Activated naive CD8-positive, alpha-beta T cell treated with anti-CD3 and anti-CD28 coated beads for 36 hours (primary cell): ENCODE results near the gene APOBEC3B. TPM values are rescaled to one million over a fixed set of nuclear protein-coding genes. Genes with fewer than 3 reads are reported as not detected.
A peak's percentile ranks its signal among the peaks of the same experiment; 100 is the strongest.
"Not testable (repeated sequence)": the region's sequence is repeated elsewhere in the genome, so short reads cannot be mapped to it uniquely, and the experiment has no call there.

Source experiments
- DNase-seq: peaks from one replicate; pipeline ENCODE4 v3.0.0; 2021
- H3K27ac Mint-ChIP-seq: one replicate; pipeline ENCODE4 v1.8.0; 2022; ENCODE audit warnings: mild to moderate bottlenecking, moderate library complexity, mixed read lengths
- H3K27me3 Mint-ChIP-seq: one replicate; pipeline ENCODE4 v1.8.0; 2022; ENCODE audit warnings: mild to moderate bottlenecking, mixed read lengths
- H3K36me3 Mint-ChIP-seq: one replicate; pipeline ENCODE4 v1.8.0; 2021; ENCODE audit warnings: mild to moderate bottlenecking, mixed read lengths
- H3K4me1 Mint-ChIP-seq: one replicate; pipeline ENCODE4 v1.8.0; 2021; ENCODE audit warnings: mixed read lengths
- H3K4me3 Mint-ChIP-seq: one replicate; pipeline ENCODE4 v1.8.0; 2022; ENCODE audit warnings: mild to moderate bottlenecking, moderate library complexity, mixed read lengths
- H3K9me3 Mint-ChIP-seq: one replicate; pipeline ENCODE4 v1.8.0; 2022; ENCODE audit warnings: mixed read lengths
- total RNA-seq, 2 experiments: library from RNA; stranded (reverse); gene quantifications; one replicate each; pipeline ENCODE4 v1.2.3, GENCODE V29; 2021

Gene APOBEC3B
- total RNA-seq, result 1 to 10 TPM; 3.4 TPM

DNA sequence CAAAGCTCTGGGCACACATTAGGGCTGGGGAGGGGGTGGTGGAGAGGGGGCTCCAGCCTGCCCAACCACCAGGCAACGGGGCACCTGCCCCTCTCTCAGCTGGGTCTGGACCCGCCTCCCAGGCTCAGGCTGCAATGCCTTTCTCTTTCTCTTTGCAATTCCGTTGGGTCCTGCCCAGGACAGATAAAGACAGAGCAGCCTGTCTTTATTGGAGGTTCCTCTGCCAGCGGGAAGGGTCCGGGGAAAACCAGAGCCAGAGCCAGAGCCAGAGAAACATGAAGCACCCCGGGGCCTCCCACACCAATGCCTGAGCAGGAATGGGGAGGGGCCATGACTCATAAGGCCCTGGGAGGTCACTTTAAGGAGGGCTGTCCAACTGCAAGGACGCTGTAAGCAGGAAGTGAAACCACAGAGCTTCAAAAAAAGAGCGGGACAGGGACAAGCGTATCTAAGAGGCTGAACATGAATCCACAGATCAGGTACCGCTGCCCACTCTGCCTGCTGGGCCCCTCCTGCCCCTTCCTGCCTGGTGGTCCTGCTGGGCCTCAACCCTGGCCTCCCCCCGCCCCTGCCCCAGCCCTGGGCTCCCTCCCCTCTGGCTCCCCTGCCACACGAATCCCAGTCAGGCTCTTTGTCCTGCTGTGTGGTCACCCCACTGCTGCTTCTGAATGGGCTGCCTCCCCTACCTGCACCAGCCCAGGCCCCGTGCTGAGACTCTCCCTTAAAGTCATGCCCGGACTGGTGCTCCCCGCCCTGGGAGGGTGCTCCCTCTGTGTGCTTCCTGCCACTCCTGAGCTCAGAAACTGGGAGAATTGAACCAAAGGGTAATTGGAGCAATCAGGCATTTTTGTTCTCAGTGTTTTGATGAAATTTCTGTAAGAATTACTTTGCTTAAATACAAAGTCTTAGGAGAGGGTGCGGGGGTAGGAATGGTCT lies at the start of gene APOBEC3B:
Gene APOBEC3B (plus strand): TSS at position 356 of the 936 bp plus-strand sequence. CDS start 107 bp downstream, at position 463.
- peak; percentile 78 for DNase-seq
- Mint-ChIP-seq H3K4me1 (peaks cover 41% of the 10 kb centered on the region), H3K27ac (peak within 1 kb of the TSS; percentile 84), H3K9me3 (peaks cover 17% of the 10 kb centered on the region), H3K4me3 (peak within 1 kb of the TSS; percentile 62), H3K27me3 (peaks cover 8% of the 10 kb centered on the region), H3K36me3 (peaks cover 10% of the 10 kb centered on the region)

DNA sequence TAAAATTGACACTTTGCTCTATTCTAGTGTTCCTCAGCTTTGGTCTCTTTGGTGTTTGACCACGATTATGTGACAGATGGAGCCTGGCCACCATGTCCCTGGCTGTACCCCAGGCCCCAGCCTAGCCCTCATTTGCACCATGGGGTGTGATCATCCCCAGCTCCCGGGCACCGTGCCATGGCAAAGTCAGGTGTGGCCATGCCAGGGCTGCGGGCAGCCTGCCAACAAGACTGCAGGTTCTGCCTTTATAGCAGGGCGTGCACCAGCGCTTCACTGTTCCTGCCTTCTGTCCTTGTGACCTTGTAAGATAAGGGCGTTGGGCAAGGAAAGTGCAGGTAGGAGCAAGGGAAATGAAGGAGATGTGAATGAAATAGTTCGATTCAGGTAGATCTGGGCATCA lies 47.1 kb upstream of the APOBEC3B start:
- peaks cover 50% of the 10 kb centered on the region for H3K27me3 Mint-ChIP-seq
- no peaks in the 10 kb centered on the region for H3K4me1 Mint-ChIP-seq
- DNase-seq, result no peak
- no peak overlapping the region for H3K4me3 Mint-ChIP-seq
- no peaks in the 10 kb centered on the region for H3K36me3 Mint-ChIP-seq
- no peak overlapping the region for H3K27ac Mint-ChIP-seq
- H3K9me3 Mint-ChIP-seq, result peaks cover 2% of the 10 kb centered on the region

DNA sequence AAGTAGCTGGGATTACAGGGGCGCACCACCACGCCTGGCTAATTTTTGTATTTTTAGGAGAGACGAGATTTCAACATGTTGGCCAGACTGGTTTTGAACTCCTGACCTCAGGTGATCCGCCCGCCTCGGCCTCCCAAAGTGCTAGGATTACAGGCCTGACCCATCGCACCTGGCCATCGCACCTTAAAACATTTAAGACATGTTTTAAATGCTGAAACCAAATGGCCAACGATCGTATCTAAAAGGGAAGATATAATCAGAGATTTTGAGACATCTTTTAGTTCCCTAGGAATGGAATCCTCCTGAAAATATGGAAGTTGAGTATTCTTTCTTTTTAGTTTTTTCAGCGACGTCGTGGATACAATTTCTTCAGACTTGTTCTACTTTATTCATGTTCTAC lies 46.5 kb upstream of the APOBEC3B start:
- Mint-ChIP-seq H3K27me3 (peaks cover 45% of the 10 kb centered on the region), H3K4me3 (no peak overlapping the region), H3K4me1 (peaks cover 2% of the 10 kb centered on the region), H3K36me3 (no peaks in the 10 kb centered on the region), H3K9me3 (peaks cover 2% of the 10 kb centered on the region), H3K27ac (no peak overlapping the region)
- DNase-seq, result no peak

DNA sequence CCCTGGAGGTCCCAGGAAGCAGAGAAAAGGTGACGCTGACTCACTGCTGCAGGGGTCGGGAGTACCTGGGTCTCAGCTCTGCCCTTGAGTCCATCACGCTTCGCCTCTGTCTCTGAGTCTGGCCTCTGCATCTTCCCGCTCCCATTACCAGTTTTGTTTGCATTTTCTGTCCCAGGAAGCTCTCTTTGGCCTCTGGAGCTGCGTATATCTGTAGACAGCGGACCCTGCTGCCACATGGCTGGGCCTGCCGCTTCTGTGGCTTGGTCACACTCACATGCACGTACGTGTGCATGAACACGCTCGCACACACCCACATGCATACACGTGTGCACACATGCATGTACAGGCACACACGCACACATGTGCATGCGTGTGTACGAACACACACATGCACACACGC lies 45.6 kb upstream of the APOBEC3B start:
- H3K9me3 Mint-ChIP-seq, result peaks cover 2% of the 10 kb centered on the region
- H3K4me3 Mint-ChIP-seq, result no peak overlapping the region
- H3K27me3 Mint-ChIP-seq, result peaks cover 47% of the 10 kb centered on the region
- DNase-seq, result no peak
- H3K4me1 Mint-ChIP-seq, result peaks cover 12% of the 10 kb centered on the region
- no peaks in the 10 kb centered on the region for H3K36me3 Mint-ChIP-seq
- H3K27ac Mint-ChIP-seq, result no peak overlapping the region

DNA sequence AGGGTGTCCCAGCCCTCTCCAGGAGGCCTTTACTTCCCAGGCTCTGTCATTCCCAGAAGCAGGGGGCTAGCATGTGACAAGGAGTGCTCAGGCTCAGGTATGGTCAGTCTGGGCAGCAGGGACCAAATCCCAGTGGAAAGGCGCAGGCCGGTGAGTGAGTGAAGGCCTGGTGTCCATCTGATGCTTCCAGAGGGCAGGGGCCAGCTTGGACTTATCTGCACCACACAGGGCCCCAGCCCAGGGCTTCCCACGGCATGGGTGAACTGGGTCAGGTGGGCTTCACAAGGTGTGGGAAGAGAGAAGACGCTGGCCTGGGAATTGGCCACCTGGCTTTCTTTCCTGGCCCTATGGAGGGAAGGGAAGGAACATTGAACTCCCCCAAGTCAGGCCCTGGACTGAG lies 45.1 kb upstream of the APOBEC3B start:
- H3K27me3 Mint-ChIP-seq, result peaks cover 47% of the 10 kb centered on the region
- peaks cover 2% of the 10 kb centered on the region for H3K9me3 Mint-ChIP-seq
- H3K4me3 Mint-ChIP-seq, result no peak overlapping the region
- DNase-seq, result no peak
- no peak overlapping the region for H3K27ac Mint-ChIP-seq
- H3K36me3 Mint-ChIP-seq, result no peaks in the 10 kb centered on the region
- H3K4me1 Mint-ChIP-seq, result peaks cover 16% of the 10 kb centered on the region

DNA sequence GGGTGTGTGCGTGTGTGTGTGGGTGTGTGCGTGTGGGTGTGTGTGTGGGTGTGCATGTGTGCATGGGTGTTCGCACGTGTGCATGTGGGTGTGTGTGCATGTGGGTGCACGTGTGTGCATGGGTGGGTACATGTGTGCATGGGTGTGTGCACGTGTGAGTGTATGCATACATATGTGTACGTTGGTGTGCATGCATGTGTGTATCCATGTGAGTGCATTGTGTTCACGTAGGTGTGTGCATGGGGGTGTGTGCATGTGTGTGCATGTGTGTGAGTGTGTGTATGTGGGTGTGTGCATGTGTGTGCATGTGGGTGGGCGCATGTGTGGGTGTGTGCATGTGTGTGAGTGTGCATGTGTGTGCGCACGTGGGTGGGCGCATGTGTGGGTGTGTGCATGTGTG lies 44.6 kb upstream of the APOBEC3B start:
- peaks cover 21% of the 10 kb centered on the region for H3K4me1 Mint-ChIP-seq
- no peak overlapping the region for H3K27ac Mint-ChIP-seq
- H3K27me3 Mint-ChIP-seq, result peaks cover 42% of the 10 kb centered on the region
- no peaks in the 10 kb centered on the region for H3K36me3 Mint-ChIP-seq
- no peak for DNase-seq
- H3K9me3 Mint-ChIP-seq, result no peaks in the 10 kb centered on the region
- H3K4me3 Mint-ChIP-seq, result no peak overlapping the region

DNA sequence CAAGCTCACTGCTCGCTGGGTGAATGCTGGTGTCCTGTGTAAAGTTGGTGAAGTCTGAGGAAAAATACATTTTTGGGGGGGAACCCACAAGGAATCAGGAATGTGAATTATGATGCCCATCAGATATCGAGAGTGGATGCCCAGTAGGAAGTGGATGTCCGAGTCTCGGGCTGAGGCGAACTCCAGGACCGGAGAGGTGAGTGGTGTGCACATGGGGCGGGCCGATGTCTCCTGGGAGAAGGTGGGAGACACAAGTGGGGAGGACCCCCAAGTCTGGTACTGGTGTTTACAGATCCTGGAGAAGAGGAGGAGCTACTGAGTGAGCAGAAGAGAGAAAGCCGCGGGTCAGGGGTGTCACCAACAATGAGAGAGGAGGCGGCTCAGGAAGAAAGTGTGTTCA lies 43.9 kb upstream of the APOBEC3B start:
- Mint-ChIP-seq H3K36me3 (no peaks in the 10 kb centered on the region), H3K27ac (no peak overlapping the region), H3K4me3 (no peak overlapping the region), H3K27me3 (peaks cover 42% of the 10 kb centered on the region), H3K4me1 (peaks cover 27% of the 10 kb centered on the region), H3K9me3 (no peaks in the 10 kb centered on the region)
- no peak for DNase-seq

DNA sequence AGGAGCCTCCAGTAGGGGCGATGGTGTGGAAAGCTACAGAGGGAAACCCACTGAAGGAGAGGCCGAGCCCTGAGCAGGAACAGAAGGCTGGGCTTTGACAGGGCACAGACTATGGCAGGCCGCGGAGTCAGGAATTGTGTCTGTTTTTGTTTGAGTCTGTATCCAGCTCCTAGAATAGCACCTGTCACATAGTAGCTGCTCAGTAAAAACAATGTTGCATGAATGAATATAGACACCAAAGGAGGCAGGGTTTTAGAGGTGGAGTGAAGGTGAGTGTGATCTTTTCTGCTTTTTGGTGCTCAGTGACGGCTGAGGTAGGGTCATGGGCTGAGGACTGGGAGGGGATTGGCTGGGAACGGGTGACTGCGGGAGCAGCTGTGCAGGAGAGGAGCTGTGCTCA lies 43.2 kb upstream of the APOBEC3B start:
- Mint-ChIP-seq H3K4me3 (no peak overlapping the region), H3K4me1 (peaks cover 32% of the 10 kb centered on the region), H3K27ac (no peak overlapping the region), H3K9me3 (no peaks in the 10 kb centered on the region), H3K27me3 (peaks cover 48% of the 10 kb centered on the region), H3K36me3 (no peaks in the 10 kb centered on the region)
- no peak for DNase-seq

DNA sequence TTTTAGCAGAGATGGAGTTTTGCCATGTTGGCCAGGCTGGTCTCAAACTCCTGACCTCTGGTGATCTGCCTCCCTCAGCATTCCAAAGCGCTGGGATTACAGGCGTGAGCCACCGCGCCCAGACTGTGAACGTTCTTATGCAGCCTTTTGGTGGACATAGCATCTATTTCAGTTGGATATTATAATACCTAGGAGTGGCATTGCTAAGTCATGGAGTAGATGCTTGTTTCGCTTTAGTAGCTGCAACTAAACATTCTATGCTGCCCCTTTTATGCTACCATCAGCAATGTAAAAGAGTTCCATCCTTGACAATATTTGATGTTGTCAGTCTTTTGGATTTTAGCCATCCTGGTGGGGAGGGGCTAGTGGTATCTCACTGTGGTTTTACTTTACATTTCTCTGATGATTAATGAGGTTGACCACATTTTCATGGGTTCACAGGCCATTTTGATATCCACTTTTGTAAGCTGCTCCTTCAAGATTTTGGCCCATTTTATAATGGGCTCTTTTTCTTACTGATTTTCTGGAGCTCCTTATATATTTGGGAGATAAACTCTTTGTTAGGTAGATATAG lies 41.2 kb upstream of the APOBEC3B start:
- Mint-ChIP-seq H3K4me3 (peak overlapping the region; percentile 64), H3K4me1 (peaks cover 33% of the 10 kb centered on the region), H3K9me3 (no peaks in the 10 kb centered on the region), H3K27me3 (peaks cover 55% of the 10 kb centered on the region), H3K27ac (peak overlapping the region; percentile 89), H3K36me3 (no peaks in the 10 kb centered on the region)
- no peak for DNase-seq

DNA sequence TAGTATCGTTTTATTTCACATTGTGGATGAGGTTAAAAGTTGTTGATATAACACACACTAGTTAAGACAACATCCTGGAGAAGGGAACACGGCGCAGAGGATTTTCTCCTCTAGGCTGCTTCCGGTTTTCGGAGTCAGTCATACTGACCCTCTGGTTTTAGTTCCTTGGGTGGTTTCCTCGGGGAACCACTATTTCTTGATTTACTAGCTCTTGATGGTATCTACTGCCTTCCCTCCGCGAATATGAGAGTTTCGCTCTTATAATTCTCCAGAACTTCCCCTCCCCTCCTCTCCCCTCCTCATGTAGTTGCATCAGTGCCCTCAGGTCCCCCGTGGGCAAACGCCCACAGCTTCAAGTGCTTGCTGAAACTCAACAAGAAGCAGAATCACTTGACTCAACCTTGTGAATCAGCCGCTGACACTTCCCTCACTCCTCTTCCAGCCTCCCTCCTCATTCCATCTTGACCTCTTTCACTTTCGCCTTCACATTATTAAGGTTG lies 40.6 kb upstream of the APOBEC3B start:
- H3K9me3 Mint-ChIP-seq, result no peaks in the 10 kb centered on the region
- H3K36me3 Mint-ChIP-seq, result no peaks in the 10 kb centered on the region
- peak overlapping the region; percentile 64 for H3K4me3 Mint-ChIP-seq
- H3K27ac Mint-ChIP-seq, result peak overlapping the region; percentile 89
- peaks cover 33% of the 10 kb centered on the region for H3K4me1 Mint-ChIP-seq
- DNase-seq, result peak; percentile 80
- peaks cover 58% of the 10 kb centered on the region for H3K27me3 Mint-ChIP-seq

DNA sequence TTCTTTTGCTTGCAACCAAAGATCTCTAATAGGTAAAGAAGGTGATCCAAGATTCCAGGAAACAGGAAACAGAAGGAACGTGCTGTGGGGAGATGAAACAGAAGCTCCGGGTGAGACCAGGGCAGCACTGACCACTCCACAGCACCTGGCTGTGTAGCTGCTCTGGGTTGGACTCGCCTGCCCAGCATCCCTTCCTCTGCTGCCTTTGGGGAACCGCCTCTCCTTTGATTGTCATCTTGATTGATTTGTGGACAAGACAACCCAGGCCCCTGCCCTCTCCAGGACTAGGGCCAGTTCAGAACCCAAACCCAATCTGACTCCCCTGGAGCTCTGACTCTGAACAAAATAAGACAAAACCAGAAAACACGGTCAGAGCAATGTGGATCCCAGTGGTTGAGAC lies 39.4 kb upstream of the APOBEC3B start:
- no peaks in the 10 kb centered on the region for H3K36me3 Mint-ChIP-seq
- H3K27me3 Mint-ChIP-seq, result peaks cover 69% of the 10 kb centered on the region
- peaks cover 40% of the 10 kb centered on the region for H3K4me1 Mint-ChIP-seq
- DNase-seq, result no peak
- no peak overlapping the region for H3K4me3 Mint-ChIP-seq
- H3K9me3 Mint-ChIP-seq, result no peaks in the 10 kb centered on the region
- peak overlapping the region; percentile 89 for H3K27ac Mint-ChIP-seq

DNA sequence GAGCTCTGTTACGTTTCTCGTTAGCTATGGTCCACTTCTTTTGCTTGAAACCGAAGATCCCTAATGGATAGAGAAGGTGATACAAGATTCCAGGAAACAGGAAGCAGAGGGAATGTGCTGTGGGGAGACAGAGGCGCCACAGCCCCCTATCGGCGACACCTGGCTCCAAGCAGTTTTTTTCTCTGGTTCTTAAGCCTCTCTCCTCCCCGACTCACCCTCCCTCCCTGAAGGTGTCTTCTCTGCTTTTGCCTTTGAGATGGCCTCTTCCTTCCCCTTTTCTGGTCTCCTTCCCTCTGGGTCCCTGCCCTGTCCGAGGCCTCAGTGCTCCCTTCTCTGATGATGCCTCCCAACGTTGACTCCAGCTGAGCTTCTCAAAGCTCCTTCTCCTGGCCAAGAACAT lies 38.9 kb upstream of the APOBEC3B start:
- DNase-seq, result no peak
- Mint-ChIP-seq H3K4me1 (peaks cover 42% of the 10 kb centered on the region), H3K27ac (peak overlapping the region; percentile 45), H3K4me3 (no peak overlapping the region), H3K9me3 (no peaks in the 10 kb centered on the region), H3K36me3 (no peaks in the 10 kb centered on the region), H3K27me3 (peaks cover 74% of the 10 kb centered on the region)

DNA sequence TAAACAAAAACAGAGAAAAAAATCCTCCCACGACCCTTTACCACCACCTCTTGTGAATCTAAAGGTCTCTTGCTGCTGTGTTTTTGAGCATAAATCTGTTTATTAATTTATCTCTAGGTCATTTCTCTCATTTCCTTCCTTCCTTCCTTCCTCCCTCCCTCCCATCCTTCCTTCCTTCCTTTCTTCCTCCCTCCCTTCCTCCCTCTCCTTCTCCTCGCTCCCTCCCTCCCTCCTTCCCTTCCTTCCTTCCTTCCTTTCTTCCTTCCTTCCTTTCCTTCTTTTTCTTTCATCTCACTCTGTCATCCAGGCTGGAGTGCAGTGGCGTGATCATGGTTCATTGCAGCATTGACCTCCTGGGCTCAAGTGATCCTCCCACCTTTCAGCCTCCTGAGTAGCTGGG lies 38.3 kb upstream of the APOBEC3B start:
- Mint-ChIP-seq H3K36me3 (no peaks in the 10 kb centered on the region), H3K9me3 (no peaks in the 10 kb centered on the region), H3K27me3 (peaks cover 70% of the 10 kb centered on the region), H3K4me3 (no peak overlapping the region), H3K4me1 (peaks cover 42% of the 10 kb centered on the region), H3K27ac (no peak overlapping the region)
- no peak for DNase-seq

DNA sequence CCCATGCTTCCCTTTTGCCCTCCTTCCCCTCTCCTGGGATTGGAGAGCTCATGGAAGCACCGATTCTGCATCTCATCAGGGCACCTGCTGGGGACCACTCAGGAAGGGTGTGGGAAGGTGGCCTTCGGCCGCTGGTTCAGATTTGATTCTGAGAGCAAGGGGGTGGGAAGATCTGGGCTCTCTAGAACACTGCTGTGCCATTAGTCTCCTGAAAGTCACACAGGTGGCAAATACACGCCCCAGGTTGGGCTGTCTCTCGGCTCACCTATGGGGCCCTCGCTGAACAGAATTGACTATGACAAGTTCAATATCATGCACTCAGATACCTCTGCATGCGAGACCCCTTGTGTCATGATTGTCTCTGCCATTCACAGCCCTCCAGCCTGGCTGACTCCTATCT lies 37.5 kb upstream of the APOBEC3B start:
- DNase-seq, result no peak
- peaks cover 42% of the 10 kb centered on the region for H3K4me1 Mint-ChIP-seq

DNA sequence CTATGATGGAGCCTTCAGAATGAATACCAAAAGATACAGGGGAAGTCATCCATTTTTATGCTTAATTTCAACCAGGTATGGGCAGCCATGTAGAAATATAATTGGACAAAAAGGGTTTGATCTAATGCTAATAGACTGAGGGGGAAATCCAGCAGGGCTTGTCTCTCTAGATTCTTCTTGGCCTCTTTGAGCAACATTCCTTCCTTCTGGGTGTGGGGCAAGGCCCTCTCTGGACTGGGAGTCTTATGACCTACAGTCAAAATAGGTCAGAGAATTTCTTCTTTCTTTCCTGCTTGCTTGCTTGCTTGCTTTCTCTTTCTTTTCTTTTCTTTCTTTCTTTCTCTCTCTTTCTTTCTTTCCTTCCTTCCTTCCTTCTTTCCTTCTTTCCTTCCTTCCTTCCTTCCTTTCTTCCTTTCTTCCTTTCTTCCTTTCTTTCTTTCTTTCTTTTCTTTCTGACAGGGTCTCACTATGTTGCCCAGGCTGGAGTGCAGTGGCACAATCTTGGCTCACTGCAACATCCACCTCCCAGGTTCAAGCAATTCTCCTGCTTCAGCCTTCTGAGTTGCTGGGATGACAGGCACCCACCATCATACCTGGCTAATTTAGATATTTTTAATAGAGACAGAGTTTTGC lies 36.3 kb upstream of the APOBEC3B start:
- peaks cover 66% of the 10 kb centered on the region for H3K27me3 Mint-ChIP-seq
- not testable (repeated sequence) for H3K27ac Mint-ChIP-seq, H3K9me3 Mint-ChIP-seq, H3K4me3 Mint-ChIP-seq, DNase-seq, H3K36me3 Mint-ChIP-seq
- H3K4me1 Mint-ChIP-seq, result peaks cover 38% of the 10 kb centered on the region

More for the DNA sequence above, 37.5 kb upstream of the APOBEC3B start:
- H3K9me3 Mint-ChIP-seq, result no peaks in the 10 kb centered on the region
- no peak overlapping the region for H3K4me3 Mint-ChIP-seq
- peaks cover 67% of the 10 kb centered on the region for H3K27me3 Mint-ChIP-seq
- no peak overlapping the region for H3K27ac Mint-ChIP-seq
- no peaks in the 10 kb centered on the region for H3K36me3 Mint-ChIP-seq
